Measurements from ENCODE around the gene LEUTX. TPM values are rescaled to one million over a fixed set of nuclear protein-coding genes. Genes with fewer than 3 reads are reported as not detected.

Gene LEUTX, protein sequence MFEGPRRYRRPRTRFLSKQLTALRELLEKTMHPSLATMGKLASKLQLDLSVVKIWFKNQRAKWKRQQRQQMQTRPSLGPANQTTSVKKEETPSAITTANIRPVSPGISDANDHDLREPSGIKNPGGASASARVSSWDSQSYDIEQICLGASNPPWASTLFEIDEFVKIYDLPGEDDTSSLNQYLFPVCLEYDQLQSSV
- not detected in 2 replicates for total RNA-seq (ENCODE audit: low replicate concordance)

GRCh38 chr19:39778763-39779162 lies at the start of gene LEUTX:
Gene LEUTX, plus strand, starts transcription at chr19:39778854. Its CDS starts 67 bp downstream, at chr19:39778921.

GRCh38 chr19:39737891-39738290 lies 40.8 kb upstream of the LEUTX start, which contains the start of gene CLC:
Gene CLC, minus strand, starts transcription at chr19:39738029. Its CDS starts 77 bp downstream, at chr19:39737952.

GRCh38 chr19:39833464-39834286 lies 55.0 kb downstream of the LEUTX start, which contains the start of gene DYRK1B:
Gene DYRK1B, minus strand, starts transcription at chr19:39834162. Its CDS starts 2,295 bp downstream, at chr19:39831867.

Other genes starting within 250 kb of the LEUTX start
- 2.0 and 2.9 TPM in 2 replicates for gene EID2B, start 246.0 kb upstream of the LEUTX start, total RNA-seq (ENCODE audit: low replicate concordance)
- 3.3 and 13.4 TPM in 2 replicates for gene EID2, start 238.7 kb upstream of the LEUTX start, total RNA-seq (ENCODE audit: low replicate concordance)
- gene LGALS13, start 176.3 kb upstream of the LEUTX start, total RNA-seq (ENCODE audit: low replicate concordance) = not detected in 2 replicates
- not detected in 2 replicates for gene LGALS16, start 122.9 kb upstream of the LEUTX start, total RNA-seq (ENCODE audit: low replicate concordance)
- 0.08 TPM in 1 of 2 replicates, not detected in the other for gene LGALS14, start 74.4 kb upstream of the LEUTX start, total RNA-seq (ENCODE audit: low replicate concordance)
- gene CLC, start 40.8 kb upstream of the LEUTX start, total RNA-seq (ENCODE audit: low replicate concordance) = not detected in 2 replicates
- 9.0 and 11.7 TPM in 2 replicates for gene DYRK1B, start 55.3 kb downstream of the LEUTX start, total RNA-seq (ENCODE audit: low replicate concordance)
- 232 and 277 TPM in 2 replicates for gene FBL, start 67.5 kb downstream of the LEUTX start, total RNA-seq (ENCODE audit: low replicate concordance)
- 0.15 and 2.7 TPM in 2 replicates for gene FCGBP, start 155.8 kb downstream of the LEUTX start, total RNA-seq (ENCODE audit: low replicate concordance)
- gene PSMC4, start 192.3 kb downstream of the LEUTX start, total RNA-seq (ENCODE audit: low replicate concordance) = 75.2 and 119 TPM in 2 replicates
- gene ZNF546, start 218.2 kb downstream of the LEUTX start, total RNA-seq (ENCODE audit: low replicate concordance) = 3.1 and 3.6 TPM in 2 replicates